HG03064 (cell line): ENCODE data around the gene SLC6A19.

Experiments used
- ATAC-seq: cut with Tn5 transposase; IDR thresholded peaks from one replicate; pipeline ENCODE4 v1.9.1; 2021; ENCODE audit warnings: low read depth; ENCODE audit not compliant: unreplicated experiment

Gene SLC6A19

GRCh38 chr5:1165864-1166263, 35.5 kb upstream of the SLC6A19 start:
- ATAC-seq = no peak

GRCh38 chr5:1166370-1166769, 35.0 kb upstream of the SLC6A19 start:
- ATAC-seq = no peak

GRCh38 chr5:1167361-1167727, 34.1 kb upstream of the SLC6A19 start:
- no peak for ATAC-seq

- peak; percentile 63 for ATAC-seq
These were observed 33.4 kb upstream of the SLC6A19 start for GRCh38 chr5:1167728-1168709.

- ATAC-seq = no peak
These were observed 32.6 kb upstream of the SLC6A19 start for GRCh38 chr5:1168796-1169195.

GRCh38 chr5:1169211-1170115, 31.9 kb upstream of the SLC6A19 start:
- no peak for ATAC-seq

- ATAC-seq = no peak
These were observed 30.0 kb upstream of the SLC6A19 start for GRCh38 chr5:1171340-1171941.

GRCh38 chr5:1172007-1172581, 29.3 kb upstream of the SLC6A19 start:
- no peak for ATAC-seq

GRCh38 chr5:1172670-1173404, 28.6 kb upstream of the SLC6A19 start:
- no peak for ATAC-seq

- no peak for ATAC-seq
These were observed 27.8 kb upstream of the SLC6A19 start for GRCh38 chr5:1173485-1174070.

GRCh38 chr5:1174122-1174936, 27.1 kb upstream of the SLC6A19 start:
- ATAC-seq = no peak

GRCh38 chr5:1175015-1175414, 26.4 kb upstream of the SLC6A19 start:
- no peak for ATAC-seq

GRCh38 chr5:1175801-1176472, 25.5 kb upstream of the SLC6A19 start:
- ATAC-seq = no peak

- ATAC-seq = no peak
These were observed 24.7 kb upstream of the SLC6A19 start for GRCh38 chr5:1176473-1177391.

GRCh38 chr5:1177826-1178528, 23.4 kb upstream of the SLC6A19 start:
- ATAC-seq = no peak

GRCh38 chr5:1178529-1179382, 22.6 kb upstream of the SLC6A19 start:
- no peak for ATAC-seq
